SK-N-SH (cell line): ENCODE data around the gene TMEM171. TPM values are rescaled to one million over a fixed set of nuclear protein-coding genes. Genes with fewer than 3 reads are reported as not detected.

Experiments
- CTCF ChIA-PET: fragments of 300-600, 350-600 bp; formaldehyde crosslinking; extraction: SDS; loops from one replicate; lab custom pipeline; 2021; lab: Yijun Ruan, JAX
- POLR2A ChIA-PET: fragments of 350-600 bp; sonication (Branson Sonifier 250); formaldehyde crosslinking; extraction: SDS; loops from one replicate; lab custom pipeline; 2020; ENCODE audit warnings: antibody characterized with exemption, inconsistent platforms; lab: Yijun Ruan, JAX
- DNase-seq: peaks from one replicate; pipeline ENCODE4 v3.0.0; 2012
- H2AFZ ChIP-seq: fragments of 200-600 bp; sonication (generic); 2 replicates; pipeline ENCODE4 v1.8.1; 2016; ENCODE audit warnings: antibody characterized with exemption, mild to moderate bottlenecking, low read depth
- H3F3A ChIP-seq: fragments of 200-600 bp; sonication (generic); replicated peaks from 2 replicates; pipeline ENCODE3; 2016; ENCODE audit warnings: antibody characterized with exemption, mild to moderate bottlenecking; ENCODE audit not compliant: insufficient read depth
- H3K27ac ChIP-seq, 2 experiments: fragments of 200-500 bp in 1 of 2; fragments of 200-600 bp in 1 of 2; sonication (Bioruptor generic) in 1 of 2; sonication (generic), shearing (Covaris generic) in 1 of 2; 2 replicates each; pipeline versions ENCODE4 v1.5.1 to v1.6.1; 2014 to 2016; ENCODE audit warnings: low read depth in 2 of 2, inconsistent platforms in 1 of 2, low read length in 1 of 2, mild to moderate bottlenecking in 1 of 2, mixed read lengths in 1 of 2
- H3K27me3 ChIP-seq: fragments of 200-600 bp; sonication (generic), shearing (Covaris generic); 2 replicates; pipeline ENCODE4 v1.6.1; 2016; ENCODE audit warnings: mixed run types; ENCODE audit not compliant: insufficient read depth
- H3K36me3 ChIP-seq, 2 experiments: fragments of 200-500 bp in 1 of 2; fragments of 200-600 bp in 1 of 2; sonication (Bioruptor generic) in 1 of 2; sonication (generic) in 1 of 2; replicated peaks in 1 of 2; 2 replicates each; pipeline versions ENCODE3 to v1.5.1; 2014 to 2016; ENCODE audit warnings: low read length in 1 of 2, mild to moderate bottlenecking in 1 of 2; ENCODE audit not compliant: insufficient read depth in 2 of 2, control insufficient read depth in 1 of 2
- H3K4me1 ChIP-seq, 2 experiments: fragments of 200-500 bp in 1 of 2; fragments of 200-600 bp in 1 of 2; sonication (Bioruptor generic) in 1 of 2; sonication (generic), shearing (Covaris generic) in 1 of 2; 2 replicates each; pipeline versions ENCODE4 v1.5.1 to v1.6.1; 2014 to 2016; ENCODE audit warnings: low read depth in 1 of 2, low read length in 1 of 2, mixed run types in 1 of 2; ENCODE audit not compliant: insufficient read depth in 2 of 2, control insufficient read depth in 1 of 2
- H3K4me2 ChIP-seq: fragments of 200-600 bp; sonication (generic), shearing (Covaris generic); 2 replicates; pipeline ENCODE4 v1.6.1; 2017; ENCODE audit warnings: mixed run types
- H3K4me3 ChIP-seq, 2 experiments: fragments of 200-500 bp in 1 of 2; fragments of 200-600 bp in 1 of 2; sonication (Bioruptor generic) in 1 of 2; sonication (generic), shearing (Covaris generic) in 1 of 2; 2 replicates each; pipeline versions ENCODE4 v1.5.1 to v1.8.1; 2014 to 2016; ENCODE audit warnings: low read depth in 2 of 2, inconsistent platforms in 1 of 2, low read length in 1 of 2, mild to moderate bottlenecking in 1 of 2, mixed read lengths in 1 of 2, moderate library complexity in 1 of 2
- H3K79me2 ChIP-seq: fragments of 200-600 bp; sonication (generic); 2 replicates; pipeline ENCODE4 v1.8.1; 2017; ENCODE audit warnings: mild to moderate bottlenecking; ENCODE audit not compliant: insufficient read depth
- H3K9ac ChIP-seq: fragments of 200-600 bp; sonication (generic); 2 replicates; pipeline ENCODE4 v1.6.1; 2017; ENCODE audit warnings: mixed run types
- H3K9me2 ChIP-seq: fragments of 200-600 bp; sonication (generic); 2 replicates; pipeline ENCODE4 v1.6.1; 2017; ENCODE audit warnings: mixed run types
- H3K9me3 ChIP-seq: fragments of 200-600 bp; sonication (generic); 2 replicates; pipeline ENCODE4 v1.6.1; 2017; ENCODE audit warnings: mixed run types, mild to moderate bottlenecking, moderate library complexity
- H4K20me1 ChIP-seq: fragments of 200-600 bp; sonication (generic); 2 replicates; pipeline ENCODE4 v1.6.1; 2017; ENCODE audit warnings: mild to moderate bottlenecking, mixed run types; ENCODE audit not compliant: insufficient read depth
- FOXM1 ChIP-seq: IDR thresholded peaks from 2 replicates; pipeline ENCODE4 v1.4.0; 2012; ENCODE audit warnings: low read depth, mild to moderate bottlenecking
- GABPA ChIP-seq: IDR thresholded peaks from 2 replicates; pipeline ENCODE4 v1.4.0; 2012; ENCODE audit warnings: low read depth, mild to moderate bottlenecking
- GATA2 ChIP-seq: sonication (generic); formaldehyde crosslinking; IDR thresholded peaks from 2 replicates; pipeline ENCODE4 v1.5.0; 2020; ENCODE audit warnings: mild to moderate bottlenecking, missing genetic modification reagents
- IRF3 ChIP-seq: fragments of 150-350 bp; IDR thresholded peaks from 2 replicates; pipeline ENCODE4 v1.6.1; 2016; ENCODE audit warnings: mild to moderate bottlenecking, low read depth, low read length
- JUND ChIP-seq: IDR thresholded peaks from 2 replicates; pipeline ENCODE4 v1.4.0; 2012
- MAX ChIP-seq: IDR thresholded peaks from 2 replicates; pipeline ENCODE4 v1.4.0; 2012; ENCODE audit warnings: low read depth
- MEF2A ChIP-seq: IDR thresholded peaks from 2 replicates; pipeline ENCODE4 v1.4.0; 2012; ENCODE audit warnings: low read depth, borderline replicate concordance
- NRF1 ChIP-seq: IDR thresholded peaks from 2 replicates; pipeline ENCODE4 v1.6.1; 2012; ENCODE audit warnings: low read depth, mild to moderate bottlenecking, low read length
- POLR2AphosphoS5 ChIP-seq: IDR thresholded peaks from 2 replicates; pipeline ENCODE4 v1.6.1; 2012; ENCODE audit warnings: low read depth, low read length
- RAD21 ChIP-seq: IDR thresholded peaks from 2 replicates; pipeline ENCODE4 v1.6.1; 2012; ENCODE audit warnings: mild to moderate bottlenecking, low read length
- REST ChIP-seq: IDR thresholded peaks from 2 replicates; pipeline ENCODE4 v1.6.1; 2012; ENCODE audit warnings: mild to moderate bottlenecking, low read depth, low read length, moderate library complexity
- RFX5 ChIP-seq: IDR thresholded peaks from 2 replicates; pipeline ENCODE4 v1.6.1; 2012; ENCODE audit warnings: mild to moderate bottlenecking, improper control_type of control experiment, low read length
- RXRA ChIP-seq: IDR thresholded peaks from 2 replicates; pipeline ENCODE4 v1.4.0; 2012; ENCODE audit warnings: low read depth, mild to moderate bottlenecking, borderline replicate concordance
- SMC3 ChIP-seq: IDR thresholded peaks from 2 replicates; pipeline ENCODE4 v1.6.1; 2012; ENCODE audit warnings: low read depth, low read length, improper control_type of control experiment
- TEAD4 ChIP-seq: IDR thresholded peaks from 2 replicates; pipeline ENCODE4 v1.4.0; 2012; ENCODE audit warnings: mild to moderate bottlenecking, borderline replicate concordance; ENCODE audit not compliant: insufficient read depth
- YY1 ChIP-seq: IDR thresholded peaks from 2 replicates; pipeline ENCODE4 v1.4.0; 2012; ENCODE audit warnings: low read depth, mild to moderate bottlenecking
- WGBS: methylation state at CpG from one replicate; pipeline ENCODE4 v1.1.6; 2017; ENCODE audit warnings: low lambda C conversion rate; 5-methylcytosine and 5-hydroxymethylcytosine counted together
- polyA plus RNA-seq, 3 experiments: library from polyadenylated mRNA; depleted of rRNA; stranded (reverse); fragments of >200 nt; gene quantifications; 2 replicates each; pipeline ENCODE4 v1.2.3, GENCODE V29; 2012
- TF ChIP-seq, protein P1 (sequence below): fragments of 200-600 bp; sonication (generic); IDR thresholded peaks from 2 replicates; pipeline ENCODE4 v1.6.1; 2017; ENCODE audit warnings: antibody characterized with exemption, mild to moderate bottlenecking, moderate library complexity
- TF ChIP-seq, protein P2 (sequence below): IDR thresholded peaks from 2 replicates; pipeline ENCODE4 v1.4.0; 2012; ENCODE audit warnings: low read depth, borderline replicate concordance

TMEM171 gene
- polyA plus RNA-seq, 1 of the 3 experiments (the other 2 are of a cell fraction): 7.6 TPM

- no peaks in the 10 kb centered on the region for H4K20me1 ChIP-seq
- 60% methylated on average over 11 of the region's 18 CpGs for WGBS
- H3K36me3 ChIP-seq: no peaks in the 10 kb centered on the region
- DNase-seq: no peak
- H3K9me3 ChIP-seq: no peaks in the 10 kb centered on the region
- POLR2A ChIA-PET: no interaction called here
- no peak overlapping the region for H2AFZ ChIP-seq
- H3K27me3 ChIP-seq: no peaks in the 10 kb centered on the region
- no peaks in the 10 kb centered on the region for H3K9me2 ChIP-seq
- no peak overlapping the region for H3K4me2 ChIP-seq
- H3F3A ChIP-seq: no peaks in the 10 kb centered on the region
- no peak overlapping the region for H3K27ac ChIP-seq
- no peak overlapping the region for H3K9ac ChIP-seq
- TF ChIP-seq SMC3 (no peak), MAX (no peak), MEF2A (no peak), JUND (no peak), YY1 (no peak), IRF3 (no peak), TEAD4 (no peak), RXRA (no peak), RFX5 (no peak), REST (no peak), RAD21 (no peak), FOXM1 (no peak), GATA2 (no peak), GABPA (no peak), NRF1 (no peak), POLR2AphosphoS5 (no peak)
- TF ChIP-seq, protein P1, sequence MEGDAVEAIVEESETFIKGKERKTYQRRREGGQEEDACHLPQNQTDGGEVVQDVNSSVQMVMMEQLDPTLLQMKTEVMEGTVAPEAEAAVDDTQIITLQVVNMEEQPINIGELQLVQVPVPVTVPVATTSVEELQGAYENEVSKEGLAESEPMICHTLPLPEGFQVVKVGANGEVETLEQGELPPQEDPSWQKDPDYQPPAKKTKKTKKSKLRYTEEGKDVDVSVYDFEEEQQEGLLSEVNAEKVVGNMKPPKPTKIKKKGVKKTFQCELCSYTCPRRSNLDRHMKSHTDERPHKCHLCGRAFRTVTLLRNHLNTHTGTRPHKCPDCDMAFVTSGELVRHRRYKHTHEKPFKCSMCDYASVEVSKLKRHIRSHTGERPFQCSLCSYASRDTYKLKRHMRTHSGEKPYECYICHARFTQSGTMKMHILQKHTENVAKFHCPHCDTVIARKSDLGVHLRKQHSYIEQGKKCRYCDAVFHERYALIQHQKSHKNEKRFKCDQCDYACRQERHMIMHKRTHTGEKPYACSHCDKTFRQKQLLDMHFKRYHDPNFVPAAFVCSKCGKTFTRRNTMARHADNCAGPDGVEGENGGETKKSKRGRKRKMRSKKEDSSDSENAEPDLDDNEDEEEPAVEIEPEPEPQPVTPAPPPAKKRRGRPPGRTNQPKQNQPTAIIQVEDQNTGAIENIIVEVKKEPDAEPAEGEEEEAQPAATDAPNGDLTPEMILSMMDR: no peak
- TF ChIP-seq, protein P2, sequence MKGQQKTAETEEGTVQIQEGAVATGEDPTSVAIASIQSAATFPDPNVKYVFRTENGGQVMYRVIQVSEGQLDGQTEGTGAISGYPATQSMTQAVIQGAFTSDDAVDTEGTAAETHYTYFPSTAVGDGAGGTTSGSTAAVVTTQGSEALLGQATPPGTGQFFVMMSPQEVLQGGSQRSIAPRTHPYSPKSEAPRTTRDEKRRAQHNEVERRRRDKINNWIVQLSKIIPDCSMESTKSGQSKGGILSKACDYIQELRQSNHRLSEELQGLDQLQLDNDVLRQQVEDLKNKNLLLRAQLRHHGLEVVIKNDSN: no peak
- H3K79me2 ChIP-seq: no peaks in the 10 kb centered on the region
- H3K4me1 ChIP-seq: no peaks in the 10 kb centered on the region
- CTCF ChIA-PET: interaction anchor here (0.8 to 0.9 kb wide), 2 partner anchors 46 to 60 kb away, joined by 3 read pairs; no protein-coding TSS in a partner anchor
- no peak overlapping the region for H3K4me3 ChIP-seq
Measured at GRCh38 chr5:73155271-73156222, 35.2 kb downstream of the TMEM171 start.
